ENCODE measurements around the gene NR1D2.

The NR1D2 gene

GRCh38 chr3:23981136-23981535, 36.0 kb downstream of the NR1D2 start:
- FAIRE-seq: no peak
- no peak for DNase-seq (ENCODE audit: insufficient read length, low spot score)
- TF ChIP-seq SPI1 (IDR thresholded peaks at IDR 0.05; ENCODE audit: low read depth, low read length): no peak
- no peak for TF ChIP-seq POLR2AphosphoS5 (IDR thresholded peaks at IDR 0.05; ENCODE audit: low read depth, low read length)

- DNase-seq (ENCODE audit: insufficient read length, low spot score) (no peak), FAIRE-seq (no peak)
- no peak for TF ChIP-seq POU2F2 (IDR thresholded peaks at IDR 0.05; ENCODE audit: low read depth, low read length)
- no peak for TF ChIP-seq PAX5 (IDR thresholded peaks at IDR 0.05; ENCODE audit: insufficient read depth, low read length, severe bottlenecking)
Observed at GRCh38 chr3:23981955-23982354, 36.9 kb downstream of the NR1D2 start.

GRCh38 chr3:23984934-23985333, 39.8 kb downstream of the NR1D2 start:
- no peak for DNase-seq (ENCODE audit: insufficient read length, low spot score)
- TF ChIP-seq POU2F2 (IDR thresholded peaks at IDR 0.05; ENCODE audit: low read depth, low read length): no peak
- no peak for TF ChIP-seq TAF1 (IDR thresholded peaks at IDR 0.05; ENCODE audit: low read depth, low read length)
- no peak for TF ChIP-seq POLR2A (IDR thresholded peaks at IDR 0.05; ENCODE audit: low read depth, low read length)
- no peak for TF ChIP-seq SPI1 (IDR thresholded peaks at IDR 0.05; ENCODE audit: low read depth, low read length)
- no peak for TF ChIP-seq PAX5 (IDR thresholded peaks at IDR 0.05; ENCODE audit: insufficient read depth, low read length, severe bottlenecking)
- no peak for TF ChIP-seq POLR2AphosphoS5 (IDR thresholded peaks at IDR 0.05; ENCODE audit: low read depth, low read length)
- FAIRE-seq: no peak

- DNase-seq (ENCODE audit: insufficient read length, low spot score) (no peak), FAIRE-seq (peak; percentile 66)
- TF ChIP-seq SPI1 (IDR thresholded peaks at IDR 0.05; ENCODE audit: low read depth, low read length) (peak; percentile 81), POLR2A (IDR thresholded peaks at IDR 0.05; ENCODE audit: low read depth, low read length) (no peak)
Observed at GRCh38 chr3:23985747-23986544, 40.9 kb downstream of the NR1D2 start.

- no peak for FAIRE-seq
- DNase-seq (ENCODE audit: insufficient read length, low spot score): no peak
Observed at GRCh38 chr3:23987356-23987755, 42.3 kb downstream of the NR1D2 start.

GRCh38 chr3:23991306-23991682, 46.2 kb downstream of the NR1D2 start:
- TF ChIP-seq PAX5 (IDR thresholded peaks at IDR 0.05; ENCODE audit: insufficient read depth, low read length, severe bottlenecking) (no peak), SPI1 (IDR thresholded peaks at IDR 0.05; ENCODE audit: low read depth, low read length) (no peak), POLR2AphosphoS5 (IDR thresholded peaks at IDR 0.05; ENCODE audit: low read depth, low read length) (no peak), POLR2A (IDR thresholded peaks at IDR 0.05; ENCODE audit: low read depth, low read length) (no peak), TAF1 (IDR thresholded peaks at IDR 0.05; ENCODE audit: low read depth, low read length) (no peak), POU2F2 (IDR thresholded peaks at IDR 0.05; ENCODE audit: low read depth, low read length) (no peak)
- no peak for FAIRE-seq
- no peak for DNase-seq (ENCODE audit: insufficient read length, low spot score)

More at GRCh38 chr3:23987356-23987755, 42.3 kb downstream of the NR1D2 start:
- TF ChIP-seq SPI1 (IDR thresholded peaks at IDR 0.05; ENCODE audit: low read depth, low read length) (no peak), POLR2AphosphoS5 (IDR thresholded peaks at IDR 0.05; ENCODE audit: low read depth, low read length) (no peak), PAX5 (IDR thresholded peaks at IDR 0.05; ENCODE audit: insufficient read depth, low read length, severe bottlenecking) (no peak), TAF1 (IDR thresholded peaks at IDR 0.05; ENCODE audit: low read depth, low read length) (no peak), POU2F2 (IDR thresholded peaks at IDR 0.05; ENCODE audit: low read depth, low read length) (no peak), POLR2A (IDR thresholded peaks at IDR 0.05; ENCODE audit: low read depth, low read length) (no peak)

- DNase-seq (ENCODE audit: insufficient read length, low spot score) (no peak), FAIRE-seq (no peak)
- no peak for TF ChIP-seq POLR2A (IDR thresholded peaks at IDR 0.05; ENCODE audit: low read depth, low read length)
Observed at GRCh38 chr3:23991683-23992628, 46.9 kb downstream of the NR1D2 start.

- DNase-seq (ENCODE audit: insufficient read length, low spot score) (no peak), FAIRE-seq (no peak)
- no peak for TF ChIP-seq PAX5 (IDR thresholded peaks at IDR 0.05; ENCODE audit: insufficient read depth, low read length, severe bottlenecking)
- TF ChIP-seq POLR2A (IDR thresholded peaks at IDR 0.05; ENCODE audit: low read depth, low read length): no peak
- TF ChIP-seq POLR2AphosphoS5 (IDR thresholded peaks at IDR 0.05; ENCODE audit: low read depth, low read length): no peak
- no peak for TF ChIP-seq SPI1 (IDR thresholded peaks at IDR 0.05; ENCODE audit: low read depth, low read length)
- TF ChIP-seq TAF1 (IDR thresholded peaks at IDR 0.05; ENCODE audit: low read depth, low read length): no peak
- TF ChIP-seq POU2F2 (IDR thresholded peaks at IDR 0.05; ENCODE audit: low read depth, low read length): no peak
Observed at GRCh38 chr3:23993556-23994243, 48.6 kb downstream of the NR1D2 start.

- TF ChIP-seq POLR2AphosphoS5 (IDR thresholded peaks at IDR 0.05; ENCODE audit: low read depth, low read length) (no peak), TAF1 (IDR thresholded peaks at IDR 0.05; ENCODE audit: low read depth, low read length) (no peak), POU2F2 (IDR thresholded peaks at IDR 0.05; ENCODE audit: low read depth, low read length) (no peak), PAX5 (IDR thresholded peaks at IDR 0.05; ENCODE audit: insufficient read depth, low read length, severe bottlenecking) (no peak), POLR2A (IDR thresholded peaks at IDR 0.05; ENCODE audit: low read depth, low read length) (no peak), SPI1 (IDR thresholded peaks at IDR 0.05; ENCODE audit: low read depth, low read length) (no peak)
- DNase-seq (ENCODE audit: insufficient read length, low spot score): no peak
- no peak for FAIRE-seq
Observed at GRCh38 chr3:23994244-23994569, 49.1 kb downstream of the NR1D2 start.

GRCh38 chr3:23995219-23995618, 50.1 kb downstream of the NR1D2 start:
- no peak for DNase-seq (ENCODE audit: insufficient read length, low spot score)
- FAIRE-seq: no peak
- TF ChIP-seq POLR2AphosphoS5 (IDR thresholded peaks at IDR 0.05; ENCODE audit: low read depth, low read length): no peak
- no peak for TF ChIP-seq POU2F2 (IDR thresholded peaks at IDR 0.05; ENCODE audit: low read depth, low read length)
- TF ChIP-seq SPI1 (IDR thresholded peaks at IDR 0.05; ENCODE audit: low read depth, low read length): no peak
- TF ChIP-seq PAX5 (IDR thresholded peaks at IDR 0.05; ENCODE audit: insufficient read depth, low read length, severe bottlenecking): no peak

All from GM12891 (cell line).